Measurements from ENCODE around the gene SLC39A1. TPM values are rescaled to one million over a fixed set of nuclear protein-coding genes. Genes with fewer than 3 reads are reported as not detected.

SLC39A1 gene
- total RNA-seq, 1 experiment from 2014 or later = 124 TPM

DNA sequence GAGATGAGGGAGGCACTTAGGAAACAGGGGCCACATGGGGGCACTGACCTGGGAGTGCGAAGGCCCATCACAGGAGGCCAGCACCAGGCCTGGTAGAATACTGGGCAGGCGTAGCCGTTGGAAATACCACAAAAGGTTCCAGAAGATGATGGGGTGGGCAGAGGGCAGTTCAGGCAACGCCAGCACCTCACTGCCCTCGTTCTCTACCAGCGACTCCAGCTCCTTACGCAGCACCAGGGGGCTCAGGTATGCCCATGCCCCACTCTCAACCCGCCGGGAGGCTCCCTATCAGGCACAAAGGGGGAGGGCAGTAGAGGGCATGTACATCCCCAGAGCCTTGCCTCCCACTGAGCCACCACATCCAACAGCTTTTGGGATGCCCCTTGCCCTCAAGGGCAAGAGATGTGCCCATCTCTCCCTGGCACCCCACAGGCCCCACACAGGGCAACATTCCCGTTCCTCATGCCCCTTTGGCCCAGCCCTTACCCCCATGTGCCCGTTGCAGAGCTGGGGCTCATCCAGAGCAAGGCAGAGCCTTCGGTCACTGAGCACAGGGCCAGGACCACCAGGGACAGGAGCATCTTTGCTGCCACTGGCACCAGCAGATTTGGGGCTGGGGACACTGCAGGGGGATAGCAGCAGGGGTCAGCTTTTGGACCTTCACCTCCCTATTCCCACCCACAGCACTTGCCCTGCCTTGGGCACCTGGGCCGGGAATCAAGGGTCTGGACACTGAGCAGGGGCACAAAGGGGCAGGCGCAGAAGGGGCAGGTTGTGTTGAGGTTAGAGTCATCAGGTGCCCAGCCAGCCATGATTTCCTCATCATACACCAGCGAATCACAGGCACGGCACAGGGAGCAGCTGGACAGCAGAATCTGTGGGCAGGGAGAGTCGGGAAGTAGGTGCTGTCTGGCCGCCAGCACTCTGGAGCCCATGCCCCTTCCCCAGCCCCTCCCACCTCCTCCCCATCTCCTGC is 30.9 kb downstream of the SLC39A1 start:
- intact Hi-C loops (cut with micrococcal nuclease) = no loop called here
- DNase-seq (ENCODE audit: unreplicated experiment) = no peak
- ChIA-PET POLR2A (interaction anchor here (0.7 kb wide), 1 partner anchor 28 kb away, joined by 3 read pairs; no protein-coding TSS in a partner anchor), CTCF (interaction anchor here (0.6 kb wide), 1 partner anchor 32 kb away, joined by 3 read pairs; no protein-coding TSS in a partner anchor)
- Mint-ChIP-seq H3K27me3 (ENCODE audit: insufficient read depth, unreplicated experiment) (no peaks in the 10 kb centered on the region), H3K4me1 (ENCODE audit: insufficient read depth, unreplicated experiment) (no peaks in the 10 kb centered on the region), H3K4me3 (ENCODE audit: unreplicated experiment) (no peak overlapping the region), H3K36me3 (ENCODE audit: insufficient read depth, unreplicated experiment) (peaks cover 64% of the 10 kb centered on the region), H3K27ac (ENCODE audit: low read depth, unreplicated experiment) (no peak overlapping the region), H3K9me3 (ENCODE audit: unreplicated experiment) (no peaks in the 10 kb centered on the region)
- TF ChIP-seq, protein P1, sequence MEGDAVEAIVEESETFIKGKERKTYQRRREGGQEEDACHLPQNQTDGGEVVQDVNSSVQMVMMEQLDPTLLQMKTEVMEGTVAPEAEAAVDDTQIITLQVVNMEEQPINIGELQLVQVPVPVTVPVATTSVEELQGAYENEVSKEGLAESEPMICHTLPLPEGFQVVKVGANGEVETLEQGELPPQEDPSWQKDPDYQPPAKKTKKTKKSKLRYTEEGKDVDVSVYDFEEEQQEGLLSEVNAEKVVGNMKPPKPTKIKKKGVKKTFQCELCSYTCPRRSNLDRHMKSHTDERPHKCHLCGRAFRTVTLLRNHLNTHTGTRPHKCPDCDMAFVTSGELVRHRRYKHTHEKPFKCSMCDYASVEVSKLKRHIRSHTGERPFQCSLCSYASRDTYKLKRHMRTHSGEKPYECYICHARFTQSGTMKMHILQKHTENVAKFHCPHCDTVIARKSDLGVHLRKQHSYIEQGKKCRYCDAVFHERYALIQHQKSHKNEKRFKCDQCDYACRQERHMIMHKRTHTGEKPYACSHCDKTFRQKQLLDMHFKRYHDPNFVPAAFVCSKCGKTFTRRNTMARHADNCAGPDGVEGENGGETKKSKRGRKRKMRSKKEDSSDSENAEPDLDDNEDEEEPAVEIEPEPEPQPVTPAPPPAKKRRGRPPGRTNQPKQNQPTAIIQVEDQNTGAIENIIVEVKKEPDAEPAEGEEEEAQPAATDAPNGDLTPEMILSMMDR (IDR thresholded peaks at IDR 0.05; ENCODE audit: unreplicated experiment) = no peak
- no TSS peak for BruUV-seq (replicated peaks)

DNA sequence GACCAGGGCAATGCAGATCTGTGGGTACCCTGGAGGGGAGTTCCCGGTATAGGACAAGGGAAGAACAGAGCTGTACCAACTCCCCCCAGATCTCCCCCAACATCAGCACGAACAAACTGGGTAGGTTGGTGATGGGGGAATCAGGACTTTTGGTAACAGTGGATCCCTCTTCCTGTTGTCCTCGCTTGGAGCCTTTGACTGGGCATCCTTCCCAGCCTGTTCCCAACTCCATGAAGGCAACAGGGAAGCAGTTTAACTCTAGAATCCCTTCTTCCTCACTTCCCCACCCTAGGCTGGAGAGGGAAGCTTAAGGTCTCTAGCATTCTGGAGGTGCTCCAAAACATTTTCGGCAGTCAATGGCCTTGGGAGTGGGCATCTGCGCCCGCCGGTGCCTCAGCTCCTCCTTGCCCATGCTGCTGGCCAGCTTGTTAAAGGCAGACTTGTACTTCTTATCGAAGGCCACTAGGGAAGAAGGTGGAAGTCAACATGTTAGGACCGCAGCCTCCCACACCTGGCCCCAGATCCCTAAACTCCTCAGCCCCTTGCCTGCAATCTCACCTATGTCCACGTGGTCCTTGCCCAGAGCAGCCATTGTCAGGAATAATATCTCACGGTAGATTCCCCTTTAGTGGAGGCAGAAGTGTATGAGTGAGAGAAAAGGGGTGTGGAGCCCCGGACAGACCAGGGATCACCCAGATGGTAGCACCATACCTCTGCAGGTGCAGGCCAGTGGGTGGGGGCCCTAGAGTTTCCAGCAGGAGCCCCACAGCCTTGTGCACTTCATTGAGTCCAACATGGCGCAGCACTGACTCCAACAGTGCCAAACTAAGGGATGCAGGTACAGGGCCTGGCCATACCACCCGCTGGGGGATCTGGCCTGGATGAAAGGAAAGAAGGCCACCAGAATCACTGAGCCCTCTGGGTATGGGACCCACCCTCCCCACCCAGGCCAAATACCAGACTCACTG is 33.1 kb downstream of the SLC39A1 start:
- CTCF ChIA-PET = interaction anchor here (0.5 to 1.8 kb wide), 5 partner anchors 9 to 56 kb away, joined by 3 to 9 read pairs (median 3); no protein-coding TSS in a partner anchor
- TF ChIP-seq, protein P1 (IDR thresholded peaks at IDR 0.05; ENCODE audit: unreplicated experiment) = no peak
- Mint-ChIP-seq H3K36me3 (ENCODE audit: insufficient read depth, unreplicated experiment) (peaks cover 52% of the 10 kb centered on the region), H3K27ac (ENCODE audit: low read depth, unreplicated experiment) (no peak overlapping the region), H3K4me3 (ENCODE audit: unreplicated experiment) (no peak overlapping the region), H3K4me1 (ENCODE audit: insufficient read depth, unreplicated experiment) (no peaks in the 10 kb centered on the region), H3K27me3 (ENCODE audit: insufficient read depth, unreplicated experiment) (no peaks in the 10 kb centered on the region), H3K9me3 (ENCODE audit: unreplicated experiment) (no peaks in the 10 kb centered on the region)
- BruUV-seq (replicated peaks) = no TSS peak
- POLR2A ChIA-PET = interaction anchor here (0.8 to 3.7 kb wide), 3 partner anchors 9 to 16 kb away, joined by 3 to 9 read pairs (median 5); partner anchors contain the start of gene DENND4B
- intact Hi-C loops (cut with micrococcal nuclease) = no loop called here
- no peak for DNase-seq (ENCODE audit: unreplicated experiment)

DNA sequence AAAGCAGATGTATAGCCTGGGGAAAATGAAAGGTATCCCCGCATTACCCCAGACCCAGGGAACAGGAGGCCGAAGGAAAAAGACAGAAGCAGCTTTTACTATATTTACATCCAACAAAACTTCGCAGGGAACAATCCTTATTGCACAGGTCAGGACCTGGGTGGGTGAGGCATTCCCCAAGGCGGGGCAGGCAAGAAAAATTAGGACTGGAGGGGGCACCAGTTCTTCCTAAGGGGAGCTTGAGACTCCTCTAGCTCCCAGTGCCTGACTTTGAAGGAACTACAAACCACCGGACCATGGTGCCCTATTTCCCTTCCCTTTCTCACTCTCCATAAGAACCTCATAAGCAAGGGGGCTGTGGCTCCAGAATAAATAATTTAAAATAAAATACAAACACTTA is 33.9 kb downstream of the SLC39A1 start:
- Mint-ChIP-seq H3K9me3 (ENCODE audit: unreplicated experiment) (no peaks in the 10 kb centered on the region), H3K4me3 (ENCODE audit: unreplicated experiment) (no peak overlapping the region), H3K36me3 (ENCODE audit: insufficient read depth, unreplicated experiment) (peaks cover 43% of the 10 kb centered on the region), H3K4me1 (ENCODE audit: insufficient read depth, unreplicated experiment) (no peaks in the 10 kb centered on the region), H3K27ac (ENCODE audit: low read depth, unreplicated experiment) (no peak overlapping the region), H3K27me3 (ENCODE audit: insufficient read depth, unreplicated experiment) (no peaks in the 10 kb centered on the region)
- no TSS peak for BruUV-seq (replicated peaks)
- intact Hi-C loops (cut with micrococcal nuclease) = no loop called here
- POLR2A ChIA-PET = interaction anchor here (1.2 to 3.7 kb wide), 3 partner anchors 10 to 29 kb away, joined by 3 to 9 read pairs (median 5); partner anchors contain the start of gene CRTC2
- CTCF ChIA-PET = interaction anchor here (1.0 to 1.8 kb wide), 4 partner anchors 10 to 57 kb away, joined by 3 to 9 read pairs (median 5); no protein-coding TSS in a partner anchor
- DNase-seq (ENCODE audit: unreplicated experiment) = no peak
- TF ChIP-seq, protein P1 (IDR thresholded peaks at IDR 0.05; ENCODE audit: unreplicated experiment) = no peak
